ENCODE data around the gene LRRC4C. TPM values are rescaled to one million over a fixed set of nuclear protein-coding genes. Genes with fewer than 3 reads are reported as not detected.

The LRRC4C gene
- total RNA-seq, 6 experiments from 2014 or later: 0.25 to 0.43 (median 0.27) TPM

- Histone ChIP-seq H3K36me3 (no peaks in the 10 kb centered on the region), H3K27ac (no peak overlapping the region), H3K4me1 (no peaks in the 10 kb centered on the region), H3K4me3 (no peak overlapping the region), H3K27me3 (no peaks in the 10 kb centered on the region), H3K9me3 (no peaks in the 10 kb centered on the region)
- intact Hi-C loops (cut with DNase I): no loop called here
- TF ChIP-seq POLR2A (IDR thresholded peaks at IDR 0.05): no peak
- TF ChIP-seq CTCF (IDR thresholded peaks at IDR 0.05): no peak
- ATAC-seq: no peak
- WGBS (ENCODE audit: insufficient coverage, low coverage, low lambda C conversion rate, missing lambda C conversion rate): 57% methylated on average over 3 of the region's 3 CpGs
- no peak for DNase-seq
Measured at GRCh38 chr11:40274017-40274416, 1185.4 kb downstream of the LRRC4C start.

- Histone ChIP-seq H3K36me3 (no peaks in the 10 kb centered on the region), H3K4me3 (no peak overlapping the region), H3K27ac (no peak overlapping the region), H3K27me3 (no peaks in the 10 kb centered on the region), H3K9me3 (no peaks in the 10 kb centered on the region), H3K4me1 (no peaks in the 10 kb centered on the region)
- intact Hi-C loops (cut with DNase I): no loop called here
- TF ChIP-seq CTCF (IDR thresholded peaks at IDR 0.05) (no peak), POLR2A (IDR thresholded peaks at IDR 0.05) (no peak)
- WGBS (ENCODE audit: insufficient coverage, low coverage, low lambda C conversion rate, missing lambda C conversion rate): 67% methylated on average over 1 of the region's 1 CpG
- no peak for ATAC-seq
- DNase-seq: no peak
Measured at GRCh38 chr11:40273192-40273732, 1186.2 kb downstream of the LRRC4C start.

GRCh38 chr11:40271361-40271760 is 1188.1 kb downstream of the LRRC4C start:
- DNase-seq: no peak

GRCh38 chr11:40269865-40270264 is 1189.6 kb downstream of the LRRC4C start:
- H3K27me3 ChIP-seq: no peaks in the 10 kb centered on the region
- intact Hi-C loops (cut with DNase I): no loop called here
- no peak for DNase-seq
- 39% methylated on average over 2 of the region's 2 CpGs for WGBS (ENCODE audit: insufficient coverage, low coverage, low lambda C conversion rate, missing lambda C conversion rate)
- H3K9me3 ChIP-seq: no peaks in the 10 kb centered on the region
- no peak overlapping the region for H3K27ac ChIP-seq
- H3K4me3 ChIP-seq: no peak overlapping the region
- no peak for ATAC-seq
- H3K36me3 ChIP-seq: no peaks in the 10 kb centered on the region
- no peaks in the 10 kb centered on the region for H3K4me1 ChIP-seq
- TF ChIP-seq POLR2A (IDR thresholded peaks at IDR 0.05): no peak
- TF ChIP-seq CTCF (IDR thresholded peaks at IDR 0.05): no peak

More at GRCh38 chr11:40271361-40271760, 1188.1 kb downstream of the LRRC4C start:
- WGBS (ENCODE audit: insufficient coverage, low coverage, low lambda C conversion rate, missing lambda C conversion rate): 73% methylated on average over 5 of the region's 5 CpGs
- Histone ChIP-seq H3K27me3 (no peaks in the 10 kb centered on the region), H3K4me1 (no peaks in the 10 kb centered on the region), H3K9me3 (no peaks in the 10 kb centered on the region), H3K36me3 (no peaks in the 10 kb centered on the region), H3K4me3 (no peak overlapping the region), H3K27ac (no peak overlapping the region)
- intact Hi-C loops (cut with DNase I): no loop called here
- TF ChIP-seq CTCF (IDR thresholded peaks at IDR 0.05) (no peak), POLR2A (IDR thresholded peaks at IDR 0.05) (no peak)
- ATAC-seq: no peak

- no peak for DNase-seq
- intact Hi-C loops (cut with DNase I): no loop called here
- H3K27ac ChIP-seq: no peak overlapping the region
- H3K4me1 ChIP-seq: no peaks in the 10 kb centered on the region
- no peak overlapping the region for H3K4me3 ChIP-seq
- no peaks in the 10 kb centered on the region for H3K27me3 ChIP-seq
- 47% methylated on average over 2 of the region's 2 CpGs for WGBS (ENCODE audit: insufficient coverage, low coverage, low lambda C conversion rate, missing lambda C conversion rate)
- no peak for ATAC-seq
- no peaks in the 10 kb centered on the region for H3K36me3 ChIP-seq
- TF ChIP-seq POLR2A (IDR thresholded peaks at IDR 0.05) (no peak), CTCF (IDR thresholded peaks at IDR 0.05) (no peak)
- H3K9me3 ChIP-seq: no peaks in the 10 kb centered on the region
Measured at GRCh38 chr11:40268551-40268950, 1190.9 kb downstream of the LRRC4C start.
